ENCODE results near the gene ANKS1A.

GRCh38 chr6:34984416-34984815 lies 95.4 kb downstream of the ANKS1A start:
- TF ChIP-seq EZH2phosphoT487 (IDR thresholded peaks at IDR 0.05; ENCODE audit: low read length) (no peak), CTCF (IDR thresholded peaks at IDR 0.05; ENCODE audit: low read length) (no peak), EZH2 (optimal IDR thresholded peaks at IDR 0.05; ENCODE audit: low read depth, low read length) (no peak)

Data from MM.1S (cell line).